Transverse colon (tissue), 4 donors: Measurements from ENCODE around the gene CDKN1C. TPM values are rescaled to one million over a fixed set of nuclear protein-coding genes. Genes with fewer than 3 reads are reported as not detected.

Source experiments
- DNase-seq: peaks from one replicate; pipeline ENCODE4 v3.0.0-alpha.2; 2019
- H3K27ac ChIP-seq, 4 donors: fragments of 200-600 bp; sonication (generic); 2 replicates each; pipeline ENCODE4 v1.5.1; 2016 to 2018; ENCODE audit warnings: inconsistent platforms in 4 of 4
- H3K27me3 ChIP-seq: fragments of 200-600 bp; sonication (generic); 2 replicates; pipeline ENCODE4 v1.5.1; 2017; ENCODE audit warnings: inconsistent platforms
- H3K36me3 ChIP-seq, 4 donors: fragments of 200-600 bp; sonication (generic); 2 replicates each; pipeline ENCODE4 v1.5.1; 2017 to 2019; ENCODE audit warnings: inconsistent platforms in 4 of 4
- H3K4me1 ChIP-seq, 4 donors: fragments of 200-600 bp; sonication (generic); 2 replicates each; pipeline ENCODE4 v1.5.1; 2017 to 2020; ENCODE audit warnings: inconsistent platforms in 4 of 4
- H3K4me3 ChIP-seq, 4 donors: fragments of 200-600 bp; sonication (generic); 1 replicate in 1 of 4; 2 replicates in 3 of 4; pipeline versions ENCODE4 v1.5.1 to v1.6.1; 2017 to 2019; ENCODE audit warnings: inconsistent platforms in 4 of 4
- H3K9me3 ChIP-seq, 2 donors: fragments of 200-600 bp; sonication (generic); 2 replicates each; pipeline ENCODE4 v1.5.1; 2017 to 2019; ENCODE audit warnings: inconsistent platforms in 2 of 2
- EP300 ChIP-seq: sonication (generic); formaldehyde crosslinking; IDR thresholded peaks from one replicate; pipeline ENCODE4 v1.6.1; 2017; ENCODE audit warnings: antibody characterized with exemption, low read depth
- POLR2A ChIP-seq: fragments of 450-650 bp; IDR thresholded peaks from one replicate; pipeline ENCODE4 v1.6.1; 2016; ENCODE audit warnings: antibody characterized with exemption, mild to moderate bottlenecking, moderate library complexity
- POLR2AphosphoS5 ChIP-seq, 3 donors: sonication (generic); formaldehyde crosslinking; IDR thresholded peaks; one replicate each; pipeline ENCODE4 v1.6.1; 2016; ENCODE audit warnings: antibody characterized with exemption in 3 of 3
- WGBS, 2 donors: methylation state at CpG; one replicate each; pipeline ENCODE4 v1.1.5; 2018; ENCODE audit warnings: low coverage in 1 of 2; 5-methylcytosine and 5-hydroxymethylcytosine counted together
- in situ Hi-C, 4 donors: fragments of 200-750 bp; cut with MboI; loops; one replicate each; pipeline versions ENCODE4 v1.15.0 to v1.15.1; 2017; ENCODE audit warnings: low sequenced_read_pairs in 3 of 4, low pct_ligation_motif_present in 1 of 4, low pct_unique_long_range_greater_than_20kb in 1 of 4
- intact Hi-C: fragments of 100-400 bp; cut with DNase I; formaldehyde crosslinking; loops from one replicate; pipeline ENCODE4 v1.15.1; 2023; ENCODE audit warnings: low total_unique reads
- total RNA-seq, 4 donors: library from RNA; depleted of rRNA; stranded (reverse); fragments of >200 nt; gene quantifications; one replicate each; pipeline ENCODE4 v1.1.0, GENCODE V29; 2016
- TF ChIP-seq, protein P1 (sequence below), 5 experiments: fragments of 200-600 bp in 3 of 5; fragments of 450-650 bp in 2 of 5; sonication (generic) in 3 of 5; IDR thresholded peaks; 1 replicate in 2 of 5; 2 replicates in 3 of 5; pipeline ENCODE4 v1.5.1; 2016 to 2017; ENCODE audit warnings: antibody characterized with exemption in 5 of 5, inconsistent platforms in 3 of 5, mild to moderate bottlenecking in 2 of 5, moderate library complexity in 1 of 5

The CDKN1C gene
- total RNA-seq, 4 donors from 2014 or later: 12.4 to 40.0 (median 27.7) TPM

DNA sequence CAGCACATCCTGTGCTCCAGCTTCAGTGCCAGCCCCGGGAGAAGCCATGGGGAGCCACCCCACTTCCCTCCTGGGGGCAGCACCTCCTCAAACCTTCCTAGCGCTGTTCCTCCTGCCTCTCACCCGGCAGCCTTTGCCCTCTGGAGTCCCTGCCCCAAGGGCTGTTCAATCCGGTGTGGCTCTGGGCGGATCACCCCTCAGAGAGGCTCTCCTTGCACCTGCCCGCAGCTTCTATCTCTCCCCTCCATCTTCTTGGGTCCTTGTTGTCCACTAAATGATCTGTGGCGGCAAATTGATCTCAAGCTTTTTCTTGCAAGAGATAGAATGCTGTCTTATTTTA, 18.1 kb upstream of the CDKN1C start:
- peak; percentile 79 for DNase-seq
- Histone ChIP-seq H3K27me3 (no peaks in the 10 kb centered on the region), H3K4me1 (peaks cover 3 to 52% (median 22%) of the 10 kb centered on the region in 4 donors), H3K36me3 (no peaks in the 10 kb centered on the region), H3K4me3 (peak overlapping the region in 3 of 4 donors; percentile 63 to 66 (median 64)), H3K27ac (peak overlapping the region; percentile 85 to 93 (median 92)), H3K9me3 (no peaks in the 10 kb centered on the region)
- TF ChIP-seq POLR2AphosphoS5 (IDR thresholded peaks at IDR 0.05): peak in 2 of 3 donors; percentile 24 to 29
- no peak for TF ChIP-seq EP300
- in situ Hi-C loops: no loop called here
- WGBS, 2 donors: 73% methylated on average over 7 of the region's 7 CpGs; no CpG with 5 or more reads in 1 of the 2 donors
- intact Hi-C loops: no loop called here

DNA sequence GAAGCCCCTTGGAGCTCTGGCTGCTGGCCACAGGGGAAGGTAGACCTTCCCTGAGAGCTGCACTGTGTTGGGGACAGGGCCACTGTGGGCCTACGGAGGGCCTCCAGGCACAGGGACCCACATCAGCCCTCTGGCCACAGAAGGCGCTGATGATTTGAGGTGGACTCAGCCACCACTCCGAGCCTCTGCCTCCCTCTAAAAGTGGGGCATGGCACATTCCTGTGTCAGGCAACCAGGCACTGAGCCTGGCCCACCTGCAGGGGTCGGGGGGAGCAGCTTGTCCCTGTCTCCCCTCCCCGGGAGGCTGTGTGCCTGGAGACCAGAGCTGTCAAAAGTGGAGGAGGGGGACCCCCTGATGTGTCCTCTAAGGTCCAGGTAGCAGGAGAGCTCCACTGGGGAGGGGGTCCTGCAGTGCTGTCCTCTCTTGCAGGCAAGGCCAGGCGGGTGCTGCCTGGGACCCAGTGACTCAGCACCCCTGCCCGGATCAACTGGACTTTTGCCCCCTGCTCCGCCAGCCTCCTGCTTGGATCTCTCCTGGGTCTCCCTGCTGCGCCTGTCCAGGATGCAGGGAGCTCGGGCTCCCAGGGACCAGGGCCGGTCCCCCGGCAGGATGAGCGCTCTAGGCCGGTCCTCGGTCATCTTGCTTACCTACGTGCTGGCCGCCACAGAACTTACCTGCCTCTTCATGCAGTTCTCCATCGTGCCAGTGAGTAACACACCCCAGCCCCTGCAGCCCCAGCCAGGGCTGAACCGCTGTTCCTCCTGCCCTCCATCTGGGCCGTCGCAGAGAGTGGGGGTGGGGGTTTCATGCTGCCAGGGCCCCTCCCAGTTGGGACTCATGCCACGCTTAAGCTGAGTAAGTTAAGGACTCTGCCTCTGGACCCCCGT, 17.5 kb upstream of the CDKN1C start:
- intact Hi-C loops (no loop called here), in situ Hi-C loops (no loop called here)
- Histone ChIP-seq H3K27me3 (no peaks in the 10 kb centered on the region), H3K9me3 (no peaks in the 10 kb centered on the region), H3K4me1 (peaks cover 3 to 58% (median 22%) of the 10 kb centered on the region in 4 donors), H3K27ac (peak overlapping the region; percentile 85 to 93 (median 92)), H3K4me3 (peak overlapping the region; percentile 39 to 66 (median 64)), H3K36me3 (no peaks in the 10 kb centered on the region)
- TF ChIP-seq POLR2A (peak; percentile 46), POLR2AphosphoS5 (IDR thresholded peaks at IDR 0.05) (peak in 2 of 3 donors; percentile 64 to 65), EP300 (no peak)
- TF ChIP-seq, protein P1, sequence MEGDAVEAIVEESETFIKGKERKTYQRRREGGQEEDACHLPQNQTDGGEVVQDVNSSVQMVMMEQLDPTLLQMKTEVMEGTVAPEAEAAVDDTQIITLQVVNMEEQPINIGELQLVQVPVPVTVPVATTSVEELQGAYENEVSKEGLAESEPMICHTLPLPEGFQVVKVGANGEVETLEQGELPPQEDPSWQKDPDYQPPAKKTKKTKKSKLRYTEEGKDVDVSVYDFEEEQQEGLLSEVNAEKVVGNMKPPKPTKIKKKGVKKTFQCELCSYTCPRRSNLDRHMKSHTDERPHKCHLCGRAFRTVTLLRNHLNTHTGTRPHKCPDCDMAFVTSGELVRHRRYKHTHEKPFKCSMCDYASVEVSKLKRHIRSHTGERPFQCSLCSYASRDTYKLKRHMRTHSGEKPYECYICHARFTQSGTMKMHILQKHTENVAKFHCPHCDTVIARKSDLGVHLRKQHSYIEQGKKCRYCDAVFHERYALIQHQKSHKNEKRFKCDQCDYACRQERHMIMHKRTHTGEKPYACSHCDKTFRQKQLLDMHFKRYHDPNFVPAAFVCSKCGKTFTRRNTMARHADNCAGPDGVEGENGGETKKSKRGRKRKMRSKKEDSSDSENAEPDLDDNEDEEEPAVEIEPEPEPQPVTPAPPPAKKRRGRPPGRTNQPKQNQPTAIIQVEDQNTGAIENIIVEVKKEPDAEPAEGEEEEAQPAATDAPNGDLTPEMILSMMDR (IDR thresholded peaks at IDR 0.05): peak in 2 of 5 experiments; percentile 21 to 40
- peak; percentile 82 for DNase-seq
- 53% methylated on average over 22 of the region's 23 CpGs; no CpG with 5 or more reads in 1 of the 2 donors for WGBS, 2 donors

DNA sequence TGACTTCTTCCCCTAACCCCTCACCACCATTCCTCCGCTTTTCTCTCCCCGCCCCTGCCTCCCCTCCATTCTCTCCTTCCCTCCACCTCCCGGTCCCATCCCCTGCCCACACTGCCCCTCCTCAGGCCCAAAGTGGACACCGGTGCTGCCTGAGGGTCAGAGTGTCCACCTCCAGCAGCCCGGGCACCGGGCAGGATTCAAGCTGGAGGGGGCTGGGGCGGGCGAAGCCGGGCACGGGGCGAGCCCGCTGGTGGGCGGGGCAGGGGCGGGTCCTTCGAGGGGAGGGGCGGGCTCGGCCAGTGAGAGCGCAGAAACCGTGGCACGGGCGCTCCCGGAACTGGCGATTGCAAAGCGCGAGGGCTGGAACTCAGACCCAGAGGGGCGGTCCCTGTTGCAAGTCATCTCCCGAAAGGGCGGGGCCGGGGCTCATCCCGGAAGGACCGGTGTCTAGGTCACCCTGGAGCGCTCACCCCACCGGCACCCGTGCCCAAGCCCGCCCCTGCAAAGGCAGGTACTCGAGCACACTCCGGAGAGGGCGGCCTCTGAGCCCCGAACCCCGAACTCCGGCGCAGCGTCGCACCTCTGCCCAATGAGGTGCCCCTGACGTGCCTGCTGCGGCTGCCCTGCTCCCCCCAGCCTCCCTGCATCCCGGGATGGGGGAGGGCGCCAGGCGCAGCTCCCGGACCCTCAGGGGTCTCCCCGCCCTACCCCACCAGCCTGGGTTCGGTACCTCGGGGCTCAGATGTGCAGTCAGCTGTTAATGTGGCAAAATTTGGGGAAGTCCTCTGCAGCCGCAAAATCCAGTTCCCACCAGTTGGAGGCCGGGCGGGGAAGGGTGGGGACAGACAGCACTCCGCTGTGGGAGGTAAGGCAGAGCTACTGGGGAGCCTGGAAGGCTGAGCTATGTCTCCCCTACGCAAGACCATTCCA, 16.5 kb upstream of the CDKN1C start:
- intact Hi-C loops: no loop called here

DNA sequence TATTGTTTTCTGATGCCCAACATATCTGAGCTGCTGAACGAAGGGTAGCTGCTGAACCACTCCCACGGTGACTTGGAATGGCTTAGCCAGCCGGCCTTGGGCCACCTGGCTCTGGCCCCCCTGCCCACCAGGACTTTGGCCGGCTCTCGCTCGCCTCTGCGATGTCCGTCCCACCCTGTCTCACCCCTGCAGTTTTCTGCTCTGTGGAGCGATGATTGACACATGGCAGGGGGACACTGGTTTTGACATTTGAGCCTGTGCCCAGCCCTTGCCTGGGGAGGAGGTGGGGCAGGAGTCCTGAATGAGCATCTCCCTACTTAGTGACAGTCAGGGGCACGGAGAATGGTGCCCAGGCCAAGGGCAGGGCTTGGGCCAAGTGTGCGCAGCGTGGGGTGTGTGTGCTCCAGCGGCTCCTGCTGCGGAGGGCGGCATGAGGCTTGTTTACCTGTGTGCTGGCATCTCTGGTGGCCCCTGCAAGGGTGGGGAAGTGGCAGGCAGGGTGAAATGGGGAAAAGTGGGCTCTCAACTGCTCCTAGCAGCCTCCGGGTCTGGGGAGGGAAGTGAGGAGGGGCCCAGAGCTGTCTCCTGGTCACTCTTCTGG, 15.7 kb upstream of the CDKN1C start:
- H3K4me1 ChIP-seq: peaks cover 3 to 60% (median 22%) of the 10 kb centered on the region in 4 donors
- no peak for DNase-seq
- in situ Hi-C loops: no loop called here
- peak overlapping the region in 3 of 4 donors; percentile 63 to 66 (median 64) for H3K4me3 ChIP-seq
- no peaks in the 10 kb centered on the region for H3K27me3 ChIP-seq
- TF ChIP-seq, protein P1 (IDR thresholded peaks at IDR 0.05): no peak
- TF ChIP-seq POLR2AphosphoS5 (IDR thresholded peaks at IDR 0.05) (no peak), EP300 (no peak), POLR2A (no peak)
- intact Hi-C loops: no loop called here
- no peaks in the 10 kb centered on the region for H3K9me3 ChIP-seq
- WGBS, 2 donors: 89% methylated on average over 16 of the region's 16 CpGs; no CpG with 5 or more reads in 1 of the 2 donors
- H3K27ac ChIP-seq: peak overlapping the region; percentile 85 to 93 (median 92)
- H3K36me3 ChIP-seq: no peaks in the 10 kb centered on the region

More for the DNA sequence above, 16.5 kb upstream of the CDKN1C start:
- peak overlapping the region; percentile 85 to 93 (median 92) for H3K27ac ChIP-seq
- DNase-seq: peak; percentile 99
- peak overlapping the region; percentile 39 to 66 (median 64) for H3K4me3 ChIP-seq
- peaks cover 3 to 60% (median 22%) of the 10 kb centered on the region in 4 donors for H3K4me1 ChIP-seq
- H3K36me3 ChIP-seq: no peaks in the 10 kb centered on the region
- no peaks in the 10 kb centered on the region for H3K27me3 ChIP-seq
- WGBS, 2 donors: 0 to 5% methylated on average over 2 to 43 of the region's 58 CpGs
- in situ Hi-C loops: no loop called here
- no peaks in the 10 kb centered on the region for H3K9me3 ChIP-seq
- TF ChIP-seq EP300: peak; percentile 59
- TF ChIP-seq, protein P1 (IDR thresholded peaks at IDR 0.05): no peak
- TF ChIP-seq POLR2AphosphoS5 (IDR thresholded peaks at IDR 0.05): peak; percentile 68 to 95 (median 93)
- peak; percentile 94 for TF ChIP-seq POLR2A
